ENCODE measurements around the gene ZNF627.
A peak's percentile ranks its signal among the peaks of the same experiment; 100 is the strongest.

The ZNF627 gene

GRCh38 chr19:11576227-11576626 is 21.1 kb upstream of the ZNF627 start:
- Histone ChIP-seq H3K4me3 (ENCODE audit: low read depth in 1 of 2, low read length in 2 of 2) (no peak overlapping the region), H3K36me3 (ENCODE audit: control insufficient read depth in 1 of 2, insufficient read depth in 2 of 2, low read length in 2 of 2) (no peaks in the 10 kb centered on the region), H3K27ac (ENCODE audit: low read depth, low read length) (no peak overlapping the region), H3K27me3 (ENCODE audit: control insufficient read depth in 1 of 2, insufficient read depth in 2 of 2, low read length in 2 of 2) (no peaks in the 10 kb centered on the region), H3K9ac (ENCODE audit: low read depth in 1 of 2, low read length in 2 of 2) (no peak overlapping the region), H3K4me1 (ENCODE audit: control insufficient read depth in 1 of 2, insufficient read depth in 2 of 2, low read length in 2 of 2) (peaks cover 18 to 25% of the 10 kb centered on the region in 2 donors), H3K9me3 (ENCODE audit: control insufficient read depth in 1 of 2, low read length in 2 of 2) (no peaks in the 10 kb centered on the region)

GRCh38 chr19:11577451-11578257 is 19.6 kb upstream of the ZNF627 start, which contains the start of gene ACP5:
Gene ACP5 (minus strand): TSS chr19:11577645. CDS start chr19:11577317, 328 bp downstream.
- Histone ChIP-seq H3K27me3 (ENCODE audit: control insufficient read depth in 1 of 2, insufficient read depth in 2 of 2, low read length in 2 of 2) (no peaks in the 10 kb centered on the region), H3K9me3 (ENCODE audit: control insufficient read depth in 1 of 2, low read length in 2 of 2) (no peaks in the 10 kb centered on the region), H3K4me3 (ENCODE audit: low read depth in 1 of 2, low read length in 2 of 2) (peak within 1 kb of the TSS; percentile 75 to 77), H3K4me1 (ENCODE audit: control insufficient read depth in 1 of 2, insufficient read depth in 2 of 2, low read length in 2 of 2) (peaks cover 19 to 33% of the 10 kb centered on the region in 2 donors), H3K27ac (ENCODE audit: low read depth, low read length) (peak within 1 kb of the TSS; percentile 66), H3K36me3 (ENCODE audit: control insufficient read depth in 1 of 2, insufficient read depth in 2 of 2, low read length in 2 of 2) (no peaks in the 10 kb centered on the region), H3K9ac (ENCODE audit: low read depth in 1 of 2, low read length in 2 of 2) (peak within 1 kb of the TSS; percentile 47 to 65)

- no peaks in the 10 kb centered on the region for H3K36me3 ChIP-seq (ENCODE audit: control insufficient read depth in 1 of 2, insufficient read depth in 2 of 2, low read length in 2 of 2)
- H3K9ac ChIP-seq (ENCODE audit: low read depth in 1 of 2, low read length in 2 of 2), result peak overlapping the region; percentile 47 to 65
- H3K27me3 ChIP-seq (ENCODE audit: control insufficient read depth in 1 of 2, insufficient read depth in 2 of 2, low read length in 2 of 2), result no peaks in the 10 kb centered on the region
- H3K9me3 ChIP-seq (ENCODE audit: control insufficient read depth in 1 of 2, low read length in 2 of 2), result no peaks in the 10 kb centered on the region
- H3K4me1 ChIP-seq (ENCODE audit: control insufficient read depth in 1 of 2, insufficient read depth in 2 of 2, low read length in 2 of 2), result peaks cover 19 to 33% of the 10 kb centered on the region in 2 donors
- peak overlapping the region; percentile 75 to 77 for H3K4me3 ChIP-seq (ENCODE audit: low read depth in 1 of 2, low read length in 2 of 2)
- peak overlapping the region; percentile 66 for H3K27ac ChIP-seq (ENCODE audit: low read depth, low read length)
These were observed 18.8 kb upstream of the ZNF627 start for GRCh38 chr19:11578258-11579142.

GRCh38 chr19:11580116-11580515 is 17.2 kb upstream of the ZNF627 start:
- Histone ChIP-seq H3K4me1 (ENCODE audit: control insufficient read depth in 1 of 2, insufficient read depth in 2 of 2, low read length in 2 of 2) (peaks cover 19 to 33% of the 10 kb centered on the region in 2 donors), H3K9ac (ENCODE audit: low read depth in 1 of 2, low read length in 2 of 2) (no peak overlapping the region), H3K27me3 (ENCODE audit: control insufficient read depth in 1 of 2, insufficient read depth in 2 of 2, low read length in 2 of 2) (no peaks in the 10 kb centered on the region), H3K27ac (ENCODE audit: low read depth, low read length) (no peak overlapping the region), H3K36me3 (ENCODE audit: control insufficient read depth in 1 of 2, insufficient read depth in 2 of 2, low read length in 2 of 2) (no peaks in the 10 kb centered on the region), H3K9me3 (ENCODE audit: control insufficient read depth in 1 of 2, low read length in 2 of 2) (no peaks in the 10 kb centered on the region), H3K4me3 (ENCODE audit: low read depth in 1 of 2, low read length in 2 of 2) (no peak overlapping the region)

- Histone ChIP-seq H3K9me3 (ENCODE audit: control insufficient read depth in 1 of 2, low read length in 2 of 2) (no peaks in the 10 kb centered on the region), H3K9ac (ENCODE audit: low read depth in 1 of 2, low read length in 2 of 2) (no peak overlapping the region), H3K27me3 (ENCODE audit: control insufficient read depth in 1 of 2, insufficient read depth in 2 of 2, low read length in 2 of 2) (no peaks in the 10 kb centered on the region), H3K4me3 (ENCODE audit: low read depth in 1 of 2, low read length in 2 of 2) (no peak overlapping the region), H3K27ac (ENCODE audit: low read depth, low read length) (no peak overlapping the region), H3K36me3 (ENCODE audit: control insufficient read depth in 1 of 2, insufficient read depth in 2 of 2, low read length in 2 of 2) (no peaks in the 10 kb centered on the region), H3K4me1 (ENCODE audit: control insufficient read depth in 1 of 2, insufficient read depth in 2 of 2, low read length in 2 of 2) (peaks cover 19 to 33% of the 10 kb centered on the region in 2 donors)
These were observed 15.5 kb upstream of the ZNF627 start for GRCh38 chr19:11581740-11582139.

- peaks cover 7 to 11% of the 10 kb centered on the region in 2 donors for H3K4me1 ChIP-seq (ENCODE audit: control insufficient read depth in 1 of 2, insufficient read depth in 2 of 2, low read length in 2 of 2)
- H3K9me3 ChIP-seq (ENCODE audit: control insufficient read depth in 1 of 2, low read length in 2 of 2), result no peaks in the 10 kb centered on the region
- H3K4me3 ChIP-seq (ENCODE audit: low read depth in 1 of 2, low read length in 2 of 2), result no peak overlapping the region
- no peaks in the 10 kb centered on the region for H3K27me3 ChIP-seq (ENCODE audit: control insufficient read depth in 1 of 2, insufficient read depth in 2 of 2, low read length in 2 of 2)
- no peaks in the 10 kb centered on the region for H3K36me3 ChIP-seq (ENCODE audit: control insufficient read depth in 1 of 2, insufficient read depth in 2 of 2, low read length in 2 of 2)
- H3K9ac ChIP-seq (ENCODE audit: low read depth in 1 of 2, low read length in 2 of 2), result no peak overlapping the region
- no peak overlapping the region for H3K27ac ChIP-seq (ENCODE audit: low read depth, low read length)
These were observed 11.0 kb upstream of the ZNF627 start for GRCh38 chr19:11586331-11586730.

GRCh38 chr19:11587302-11587974 is 9.8 kb upstream of the ZNF627 start:
- H3K9me3 ChIP-seq (ENCODE audit: control insufficient read depth in 1 of 2, low read length in 2 of 2), result no peaks in the 10 kb centered on the region
- H3K27me3 ChIP-seq (ENCODE audit: control insufficient read depth in 1 of 2, insufficient read depth in 2 of 2, low read length in 2 of 2), result no peaks in the 10 kb centered on the region
- H3K4me3 ChIP-seq (ENCODE audit: low read depth in 1 of 2, low read length in 2 of 2), result peak overlapping the region in 1 of 2 donors; percentile 26
- no peak overlapping the region for H3K27ac ChIP-seq (ENCODE audit: low read depth, low read length)
- no peaks in the 10 kb centered on the region for H3K36me3 ChIP-seq (ENCODE audit: control insufficient read depth in 1 of 2, insufficient read depth in 2 of 2, low read length in 2 of 2)
- H3K4me1 ChIP-seq (ENCODE audit: control insufficient read depth in 1 of 2, insufficient read depth in 2 of 2, low read length in 2 of 2), result peaks cover 4 to 7% of the 10 kb centered on the region in 2 donors
- peak overlapping the region in 1 of 2 donors; percentile 58 for H3K9ac ChIP-seq (ENCODE audit: low read depth in 1 of 2, low read length in 2 of 2)

GRCh38 chr19:11587975-11588631 is 9.2 kb upstream of the ZNF627 start:
- no peaks in the 10 kb centered on the region for H3K9me3 ChIP-seq (ENCODE audit: control insufficient read depth in 1 of 2, low read length in 2 of 2)
- H3K27me3 ChIP-seq (ENCODE audit: control insufficient read depth in 1 of 2, insufficient read depth in 2 of 2, low read length in 2 of 2), result no peaks in the 10 kb centered on the region
- H3K4me3 ChIP-seq (ENCODE audit: low read depth in 1 of 2, low read length in 2 of 2), result peak overlapping the region in 1 of 2 donors; percentile 26
- H3K27ac ChIP-seq (ENCODE audit: low read depth, low read length), result no peak overlapping the region
- peak overlapping the region in 1 of 2 donors; percentile 58 for H3K9ac ChIP-seq (ENCODE audit: low read depth in 1 of 2, low read length in 2 of 2)
- no peaks in the 10 kb centered on the region for H3K36me3 ChIP-seq (ENCODE audit: control insufficient read depth in 1 of 2, insufficient read depth in 2 of 2, low read length in 2 of 2)
- peaks cover 4 to 7% of the 10 kb centered on the region in 2 donors for H3K4me1 ChIP-seq (ENCODE audit: control insufficient read depth in 1 of 2, insufficient read depth in 2 of 2, low read length in 2 of 2)

GRCh38 chr19:11594084-11594483 is 3.2 kb upstream of the ZNF627 start:
- H3K36me3 ChIP-seq (ENCODE audit: control insufficient read depth in 1 of 2, insufficient read depth in 2 of 2, low read length in 2 of 2), result no peaks in the 10 kb centered on the region
- peaks cover 0 to 12% of the 10 kb centered on the region in 2 donors for H3K4me1 ChIP-seq (ENCODE audit: control insufficient read depth in 1 of 2, insufficient read depth in 2 of 2, low read length in 2 of 2)
- H3K27ac ChIP-seq (ENCODE audit: low read depth, low read length), result no peak overlapping the region
- no peaks in the 10 kb centered on the region for H3K9me3 ChIP-seq (ENCODE audit: control insufficient read depth in 1 of 2, low read length in 2 of 2)
- no peaks in the 10 kb centered on the region for H3K27me3 ChIP-seq (ENCODE audit: control insufficient read depth in 1 of 2, insufficient read depth in 2 of 2, low read length in 2 of 2)
- no peak overlapping the region for H3K4me3 ChIP-seq (ENCODE audit: low read depth in 1 of 2, low read length in 2 of 2)
- no peak overlapping the region for H3K9ac ChIP-seq (ENCODE audit: low read depth in 1 of 2, low read length in 2 of 2)

All from duodenal mucosa (tissue), 2 donors.